Sciatic nerve (tissue), 2 donors: ENCODE results near the gene PSMD13. TPM values are rescaled to one million over a fixed set of nuclear protein-coding genes. Genes with fewer than 3 reads are reported as not detected.
"Not testable (repeated sequence)": the region's sequence is repeated elsewhere in the genome, so short reads cannot be mapped to it uniquely, and the experiment has no call there.

Source experiments
- ATAC-seq: fragments of 200-7000 bp; cut with Tn5 transposase; one replicate; pipeline ENCODE4 v1.9.1; 2020; ENCODE audit warnings: mild to moderate bottlenecking, moderate library complexity
- DNase-seq: peaks from one replicate; pipeline ENCODE4 v3.0.0-alpha.2; 2020; ENCODE audit warnings: low spot score
- intact Hi-C: fragments of 100-400 bp; cut with DNase I; formaldehyde crosslinking; loops from one replicate; pipeline ENCODE4 v1.14.2; 2022
- total RNA-seq: library from RNA; stranded (reverse); fragmentation: NEBNext Ultra II Directional; extraction: Animal tissue kit (Norgen Biotek cat#: 25700); gene quantifications from one replicate; pipeline ENCODE4 v1.2.1, GENCODE V29; 2021
- donor health status: DM: no; HTN: no; CAD: no.
- donor health status: DM: no; HTN: no; CAD: no.

Gene PSMD13
- total RNA-seq, 1 donor from 2014 or later, result 79.4 TPM

- no peak for ATAC-seq
- intact Hi-C loops, result no loop called here
- DNase-seq, result no peak
These were observed 3.8 kb upstream of the PSMD13 start for GRCh38 chr11:232783-233565.

- no peak for ATAC-seq
- intact Hi-C loops, result no loop called here
- DNase-seq, result no peak
These were observed 1.6 kb upstream of the PSMD13 start for GRCh38 chr11:235180-235579.

- DNase-seq, result no peak
- intact Hi-C loops, result no loop called here
- peak; percentile 1 for ATAC-seq
These were observed 1.2 kb upstream of the PSMD13 start for GRCh38 chr11:235609-235996.

DNA sequence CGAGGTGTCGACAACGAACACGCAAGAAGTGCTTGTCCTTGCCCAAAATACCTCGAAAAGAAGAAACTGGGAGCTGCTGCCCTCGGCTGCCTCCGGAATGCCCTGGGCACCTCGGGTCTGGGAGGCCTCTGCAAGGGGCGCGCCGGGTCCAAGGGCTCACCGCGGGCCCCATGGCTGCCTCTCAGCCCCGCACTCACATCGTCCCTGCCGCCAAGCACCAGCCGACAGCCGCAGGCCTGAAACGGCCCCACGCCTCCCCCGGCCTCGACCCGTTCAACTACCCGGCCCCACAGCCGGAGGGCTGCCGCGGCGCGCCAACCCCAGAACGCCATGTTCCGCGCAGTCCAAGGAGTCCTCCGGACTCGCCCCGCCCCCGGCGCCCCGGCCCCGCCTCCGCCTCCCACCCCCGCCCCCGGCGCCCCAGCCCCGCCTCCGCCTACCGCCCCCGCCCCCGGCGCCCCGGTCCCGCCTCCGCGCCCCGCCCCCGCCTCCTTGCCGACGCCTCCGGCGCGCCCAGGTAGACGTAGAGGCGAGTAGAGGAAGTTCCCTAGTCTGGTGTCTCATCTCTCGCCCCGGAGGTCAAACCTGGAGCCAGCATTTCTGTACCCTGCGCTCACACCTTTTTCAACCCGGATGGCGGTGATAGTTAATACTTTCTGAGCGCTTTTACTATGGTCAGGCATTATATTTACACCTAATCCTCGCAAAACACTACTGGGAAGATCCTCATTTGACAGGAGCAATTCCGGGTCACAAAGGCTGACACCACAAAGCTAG is 591 bp upstream of the PSMD13 start, which contains the start of gene SIRT3:
Gene SIRT3 (minus strand): TSS at position 346 of the 777 bp plus-strand sequence. CDS start 14 bp downstream, at position 332.
- ATAC-seq (peak; percentile 95), DNase-seq (peak; percentile 87)
- intact Hi-C loops, result no loop called here

DNA sequence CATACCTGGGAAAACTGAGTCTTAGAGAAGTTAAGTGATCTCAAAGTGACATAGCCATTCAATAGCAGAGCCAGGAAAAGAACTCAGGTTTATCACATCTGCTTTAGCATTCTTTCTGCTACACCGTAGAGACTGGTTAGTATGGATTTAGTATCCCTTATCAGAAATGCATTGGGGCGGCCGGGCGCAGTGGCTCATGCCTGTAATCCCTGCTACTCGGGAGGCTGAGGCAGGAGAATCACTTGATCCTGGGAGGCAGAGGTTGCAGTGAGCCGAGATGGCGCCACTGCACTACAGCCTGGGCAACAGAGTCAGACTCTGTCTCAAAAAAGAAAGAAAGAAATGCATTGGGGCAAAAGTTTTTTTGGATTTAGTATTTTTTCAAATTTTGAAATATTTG is 1.6 kb downstream of the PSMD13 start:
- DNase-seq, intact Hi-C loops, ATAC-seq: not testable (repeated sequence)

DNA sequence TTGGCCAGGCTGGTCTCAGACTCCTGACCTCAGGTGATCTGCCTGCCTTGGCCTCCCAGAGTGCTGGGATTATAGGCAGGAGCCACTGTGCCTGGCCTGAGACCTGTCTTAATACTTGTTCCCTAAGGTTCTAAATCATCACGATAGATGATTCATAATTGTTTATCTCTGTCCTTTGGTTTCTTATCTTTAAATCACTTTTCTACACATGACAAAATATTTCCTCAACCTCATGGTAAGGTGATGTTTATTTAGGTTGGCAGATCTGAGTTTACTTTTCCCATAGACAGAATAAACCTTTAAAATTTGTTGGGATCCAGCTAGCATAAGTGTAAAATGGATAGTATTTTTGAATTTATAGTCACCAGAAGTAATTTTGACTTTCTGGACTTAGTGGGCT is 3.5 kb downstream of the PSMD13 start:
- ATAC-seq (no peak), DNase-seq (no peak)
- intact Hi-C loops, result no loop called here

GRCh38 chr11:241634-242033 is 4.9 kb downstream of the PSMD13 start:
- no peak for DNase-seq
- intact Hi-C loops, result no loop called here
- no peak for ATAC-seq

DNA sequence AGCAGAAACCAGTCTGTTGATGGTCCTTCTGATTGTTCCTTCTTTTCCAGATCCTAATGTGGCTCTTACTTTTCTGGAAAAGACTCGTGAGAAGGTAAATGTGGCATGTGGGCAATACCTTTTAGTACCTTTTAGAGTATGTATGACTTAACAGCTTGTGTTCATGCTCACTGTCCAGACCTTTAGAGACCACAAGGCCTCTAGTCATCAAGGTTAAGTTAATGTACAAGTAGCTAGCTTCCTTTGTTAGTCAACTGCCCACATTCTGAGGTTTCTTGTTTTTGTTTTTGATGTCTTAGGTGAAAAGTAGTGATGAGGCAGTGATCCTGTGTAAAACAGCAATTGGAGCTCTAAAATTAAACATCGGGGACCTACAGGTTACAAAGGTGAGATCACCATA is 7.6 kb downstream of the PSMD13 start:
- intact Hi-C loops, result no loop called here
- DNase-seq (no peak), ATAC-seq (no peak)

- ATAC-seq, result no peak
- DNase-seq, result no peak
- intact Hi-C loops, result no loop called here
These were observed 12.3 kb downstream of the PSMD13 start for GRCh38 chr11:249062-249461.

DNA sequence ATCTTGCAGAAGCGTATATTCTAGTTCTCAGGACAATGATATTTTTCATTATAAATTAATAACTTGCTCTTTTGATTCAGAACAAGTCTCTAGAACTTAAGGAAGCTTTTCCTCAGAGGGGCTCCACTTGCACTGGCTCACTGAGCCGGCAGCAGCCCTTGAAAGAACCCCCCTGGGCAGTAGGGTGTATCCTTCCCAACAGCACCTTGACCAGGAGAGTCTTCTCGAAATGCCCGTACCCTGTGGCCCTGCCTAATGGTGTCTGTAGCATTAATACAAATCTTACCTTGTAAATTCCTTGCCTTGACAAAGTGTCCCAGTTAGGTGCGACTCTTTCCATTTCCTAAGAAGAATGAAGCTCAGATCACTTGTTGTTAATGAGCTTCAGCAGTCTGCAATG is 13.5 kb downstream of the PSMD13 start:
- no peak for ATAC-seq
- no peak for DNase-seq
- intact Hi-C loops, result no loop called here

DNA sequence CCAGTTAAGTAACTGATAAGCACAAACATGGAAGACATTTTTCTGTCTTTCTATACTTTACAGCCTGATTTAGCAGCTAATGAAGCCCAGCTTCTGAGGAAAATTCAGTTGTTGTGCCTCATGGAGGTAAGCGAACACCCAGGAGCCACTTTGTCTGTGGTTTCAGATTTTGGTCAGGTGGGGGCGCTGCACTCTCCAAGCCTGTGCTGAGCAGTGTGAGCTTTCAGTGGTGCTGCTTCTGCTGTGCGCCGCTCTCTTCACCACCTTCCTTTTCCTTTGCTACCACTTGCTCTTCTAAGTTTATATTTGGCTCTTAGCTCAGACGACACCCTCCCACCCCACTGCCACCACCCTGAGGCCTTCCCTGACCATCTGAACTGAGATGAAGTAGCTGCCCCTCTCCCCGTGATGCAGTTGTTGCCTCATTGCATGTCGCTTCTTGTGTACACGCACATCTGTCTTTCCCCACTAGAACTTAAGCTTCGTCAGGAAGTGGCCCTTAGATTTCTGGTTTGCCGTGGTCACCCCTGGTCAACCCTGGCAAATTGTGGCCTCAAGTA is 14.0 kb downstream of the PSMD13 start:
- intact Hi-C loops, result no loop called here
- ATAC-seq (peak; percentile 87), DNase-seq (peak; percentile 73)

DNA sequence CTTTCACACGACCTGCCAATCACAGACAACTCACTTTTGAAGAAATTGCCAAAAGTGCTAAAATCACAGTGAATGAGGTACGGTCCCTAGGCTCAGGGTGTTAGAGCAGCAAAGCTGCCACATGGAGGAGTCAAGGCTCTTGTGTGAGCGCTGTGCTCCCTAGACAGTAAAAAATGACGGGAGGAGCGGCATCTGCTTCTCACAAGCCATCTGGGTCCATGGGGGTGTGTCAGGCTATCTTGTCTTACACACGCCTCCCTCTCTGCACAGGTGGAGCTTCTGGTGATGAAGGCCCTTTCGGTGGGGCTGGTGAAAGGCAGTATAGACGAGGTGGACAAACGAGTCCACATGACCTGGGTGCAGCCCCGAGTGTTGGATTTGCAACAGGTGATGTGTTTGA is 14.8 kb downstream of the PSMD13 start:
- intact Hi-C loops, result no loop called here
- ATAC-seq, result peak; percentile 12
- DNase-seq, result no peak

DNA sequence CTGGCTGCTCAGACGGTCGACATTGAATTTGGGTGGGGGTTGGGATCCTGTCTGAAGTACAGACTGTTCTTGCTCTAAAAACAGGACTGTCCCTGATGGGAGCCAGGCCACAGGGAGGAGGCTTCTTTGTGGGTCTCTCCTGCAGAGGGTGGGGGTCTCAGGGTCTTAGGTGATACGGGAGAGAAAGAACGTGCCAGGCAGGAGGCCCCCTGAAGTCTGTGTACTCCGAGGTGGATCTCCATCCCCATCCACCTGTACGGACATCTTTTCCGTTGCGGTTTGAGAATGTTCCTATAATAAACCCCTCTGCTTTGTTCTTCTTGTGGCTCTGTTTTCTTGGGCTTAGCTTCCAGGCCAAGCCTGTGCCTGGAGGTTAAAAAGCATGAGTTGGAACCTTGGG is 15.9 kb downstream of the PSMD13 start:
- DNase-seq (no peak), ATAC-seq (no peak)
- intact Hi-C loops, result no loop called here

- DNase-seq, result no peak
- intact Hi-C loops, result no loop called here
- ATAC-seq, result no peak
These were observed 16.5 kb downstream of the PSMD13 start for GRCh38 chr11:253160-253885.

GRCh38 chr11:253886-254270 is 17.1 kb downstream of the PSMD13 start:
- ATAC-seq (no peak), DNase-seq (no peak)
- intact Hi-C loops, result no loop called here

DNA sequence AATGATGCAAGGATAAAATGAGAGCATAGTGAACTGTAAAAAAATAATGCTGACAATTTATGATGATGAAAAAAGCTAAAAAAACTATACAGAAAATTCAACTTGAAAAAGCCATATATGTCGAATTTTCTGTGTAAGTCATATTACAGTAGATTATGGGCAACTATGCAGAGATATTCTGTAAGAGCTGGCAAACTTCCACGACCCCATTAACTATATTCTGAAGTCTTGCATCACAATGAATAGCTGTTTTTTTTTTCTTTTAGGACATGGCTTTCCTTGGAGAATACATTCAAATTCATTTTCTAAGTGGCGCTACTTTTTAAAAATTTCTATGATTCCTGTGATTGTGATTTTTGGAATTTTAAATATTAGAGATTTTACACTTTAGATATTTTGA is 18.4 kb downstream of the PSMD13 start:
- DNase-seq (no peak), ATAC-seq (no peak)
- intact Hi-C loops, result no loop called here

DNA sequence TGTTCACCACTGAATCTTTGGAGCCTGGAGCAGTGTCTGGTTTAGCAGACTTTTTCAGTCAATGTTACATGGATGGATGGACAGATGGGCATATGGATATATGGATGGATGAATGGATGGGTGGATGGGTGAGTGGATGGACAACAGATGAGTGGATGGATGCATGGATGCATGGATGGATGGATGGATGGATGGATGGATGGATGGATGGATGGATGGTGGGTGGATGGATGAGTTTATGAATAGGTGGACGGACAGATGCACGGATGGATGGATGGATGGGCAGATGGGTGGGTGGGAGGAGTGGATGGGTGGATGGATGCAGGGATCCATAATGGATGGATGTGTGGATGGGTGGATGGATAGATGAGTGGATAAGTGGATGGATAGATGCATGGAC is 19.0 kb downstream of the PSMD13 start:
- intact Hi-C loops, result no loop called here
- no peak for DNase-seq
- no peak for ATAC-seq

DNA sequence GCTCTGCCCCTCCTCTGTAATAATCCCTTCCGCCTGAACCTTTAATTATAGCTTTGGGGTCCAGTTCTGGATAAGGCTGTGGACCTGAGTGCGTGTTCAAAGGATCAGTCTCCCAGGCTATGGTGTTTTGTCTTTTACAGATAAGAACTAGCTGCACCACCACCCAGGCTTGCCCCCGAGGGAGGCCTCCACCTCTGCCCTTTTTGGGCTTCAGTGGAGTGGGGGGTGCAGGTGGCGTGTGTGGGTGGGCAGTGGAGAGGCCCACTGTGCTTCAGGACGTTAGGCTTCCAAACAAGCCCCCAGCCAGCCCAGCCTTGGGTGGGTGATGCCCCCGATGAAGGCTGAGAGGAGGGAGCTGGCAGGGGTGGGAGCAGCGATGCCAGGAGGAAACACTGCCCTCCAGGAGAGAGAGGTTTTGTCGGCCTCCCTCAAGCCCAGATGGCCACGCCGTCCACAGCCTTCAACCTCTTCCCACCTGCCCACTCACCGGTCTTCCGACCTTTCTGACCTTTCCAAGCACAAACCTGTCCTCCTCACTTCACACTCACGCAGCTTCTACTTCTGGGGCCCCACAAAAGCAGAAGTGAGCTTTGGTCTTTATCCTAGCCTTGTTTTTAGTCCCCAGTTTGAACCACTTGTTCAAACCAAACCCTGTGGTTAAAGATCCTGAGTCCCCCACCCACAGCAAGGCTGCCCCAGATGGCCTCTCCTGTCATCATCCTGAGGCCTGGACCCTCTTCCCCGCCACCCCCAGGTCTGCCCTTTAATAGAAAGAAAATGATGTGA is 20.4 kb downstream of the PSMD13 start:
- no peak for ATAC-seq
- intact Hi-C loops, result no loop called here
- no peak for DNase-seq
